ENCODE measurements around the gene IER3.

IER3 gene

DNA sequence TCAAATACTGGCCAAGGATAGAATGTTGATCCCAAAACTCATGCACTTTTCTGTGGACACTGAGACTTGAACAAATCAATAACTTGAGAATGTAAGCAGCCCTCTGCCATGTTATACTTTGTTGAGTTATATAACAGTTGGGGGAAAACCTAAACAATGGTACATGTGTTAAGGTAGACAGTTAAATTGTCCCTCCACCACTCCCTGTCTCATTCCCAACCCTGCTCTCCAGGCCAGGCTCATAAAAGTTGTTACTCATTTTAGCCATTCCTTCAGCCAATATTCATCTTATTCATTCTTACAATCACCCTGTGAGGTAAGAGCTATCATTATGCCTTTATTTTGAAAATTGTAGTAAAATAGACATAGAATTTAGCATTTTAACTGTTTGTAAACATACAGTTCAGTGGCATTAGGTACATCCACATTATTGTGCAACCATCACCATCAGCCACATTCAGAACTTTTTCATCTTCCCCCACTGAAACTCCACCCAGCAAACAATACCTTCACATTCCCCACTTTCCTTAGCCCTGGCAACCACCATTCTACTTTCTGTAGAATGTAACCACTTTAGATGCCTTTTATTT lies 38.2 kb upstream of the IER3 start:
- TF ChIP-seq, protein P1, sequence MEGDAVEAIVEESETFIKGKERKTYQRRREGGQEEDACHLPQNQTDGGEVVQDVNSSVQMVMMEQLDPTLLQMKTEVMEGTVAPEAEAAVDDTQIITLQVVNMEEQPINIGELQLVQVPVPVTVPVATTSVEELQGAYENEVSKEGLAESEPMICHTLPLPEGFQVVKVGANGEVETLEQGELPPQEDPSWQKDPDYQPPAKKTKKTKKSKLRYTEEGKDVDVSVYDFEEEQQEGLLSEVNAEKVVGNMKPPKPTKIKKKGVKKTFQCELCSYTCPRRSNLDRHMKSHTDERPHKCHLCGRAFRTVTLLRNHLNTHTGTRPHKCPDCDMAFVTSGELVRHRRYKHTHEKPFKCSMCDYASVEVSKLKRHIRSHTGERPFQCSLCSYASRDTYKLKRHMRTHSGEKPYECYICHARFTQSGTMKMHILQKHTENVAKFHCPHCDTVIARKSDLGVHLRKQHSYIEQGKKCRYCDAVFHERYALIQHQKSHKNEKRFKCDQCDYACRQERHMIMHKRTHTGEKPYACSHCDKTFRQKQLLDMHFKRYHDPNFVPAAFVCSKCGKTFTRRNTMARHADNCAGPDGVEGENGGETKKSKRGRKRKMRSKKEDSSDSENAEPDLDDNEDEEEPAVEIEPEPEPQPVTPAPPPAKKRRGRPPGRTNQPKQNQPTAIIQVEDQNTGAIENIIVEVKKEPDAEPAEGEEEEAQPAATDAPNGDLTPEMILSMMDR (IDR thresholded peaks at IDR 0.05; ENCODE audit: low read depth, low read length, missing control alignments) = no peak
- no peak overlapping the region for H3K4me3 ChIP-seq (replicated peaks; ENCODE audit: low read depth, low read length)
- DNase-seq (ENCODE audit: extremely low read depth, low read depth) = no peak

DNA sequence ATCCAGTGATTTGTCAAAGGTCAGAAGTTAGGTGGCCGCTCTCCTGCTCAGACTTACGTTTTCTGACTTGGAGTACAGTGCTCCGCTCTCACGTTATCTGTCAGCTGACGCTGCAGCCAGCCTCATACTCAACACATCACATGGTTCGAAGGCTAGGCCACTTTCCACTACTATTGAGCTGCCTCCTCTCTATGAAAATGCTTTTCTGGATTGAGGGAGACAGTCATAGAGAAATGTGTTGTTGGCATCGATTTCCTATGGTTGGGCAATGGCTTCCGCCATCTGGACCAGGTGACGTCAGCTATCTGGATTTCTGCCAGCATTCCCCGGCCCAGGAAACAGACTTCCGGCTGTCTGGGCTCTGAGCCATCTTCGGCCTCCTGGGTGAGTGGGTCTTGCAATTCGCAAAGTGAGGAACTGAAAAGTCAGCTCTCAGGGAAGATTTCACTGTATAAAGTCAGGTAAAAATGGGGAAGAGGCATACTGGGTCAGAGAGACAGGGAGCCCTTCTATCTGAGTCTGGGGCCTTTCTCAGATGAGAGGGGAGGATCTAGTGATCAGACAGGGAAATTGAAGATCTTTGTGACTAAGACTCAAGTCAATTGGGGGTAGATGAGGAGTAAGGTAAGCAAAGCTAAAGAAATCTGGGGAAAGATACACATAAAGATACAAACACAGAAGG lies 37.5 kb upstream of the IER3 start:
- TF ChIP-seq, protein P1 (IDR thresholded peaks at IDR 0.05; ENCODE audit: low read depth, low read length, missing control alignments) = no peak
- peak; percentile 99 for DNase-seq (ENCODE audit: extremely low read depth, low read depth)
- 0 out of 2 replicates have a peak overlapping the region, but pooled peaks have one; percentile 2 for H3K4me3 ChIP-seq (replicated peaks; ENCODE audit: low read depth, low read length)

DNA sequence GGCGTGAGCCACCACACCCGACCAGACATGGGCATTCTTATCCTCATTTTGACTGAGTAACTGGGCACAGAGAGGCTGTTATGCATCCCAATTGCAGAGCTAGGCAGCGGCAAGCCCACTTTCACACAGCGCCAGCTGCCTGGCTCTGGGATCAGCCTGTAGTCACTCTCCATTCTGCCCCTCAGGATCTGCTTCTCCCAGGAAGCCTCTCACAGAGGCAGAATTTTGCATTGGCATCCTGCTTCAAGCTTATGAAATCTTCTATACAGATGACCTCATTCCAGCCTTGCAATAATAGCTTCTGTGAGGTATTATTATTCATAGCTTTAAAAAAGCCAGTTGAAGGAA lies 37.0 kb upstream of the IER3 start:
- H3K4me3 ChIP-seq (replicated peaks; ENCODE audit: low read depth, low read length) = 0 out of 2 replicates have a peak overlapping the region, but pooled peaks have one; percentile 2
- TF ChIP-seq, protein P1 (IDR thresholded peaks at IDR 0.05; ENCODE audit: low read depth, low read length, missing control alignments) = no peak
- no peak for DNase-seq (ENCODE audit: extremely low read depth, low read depth)

DNA sequence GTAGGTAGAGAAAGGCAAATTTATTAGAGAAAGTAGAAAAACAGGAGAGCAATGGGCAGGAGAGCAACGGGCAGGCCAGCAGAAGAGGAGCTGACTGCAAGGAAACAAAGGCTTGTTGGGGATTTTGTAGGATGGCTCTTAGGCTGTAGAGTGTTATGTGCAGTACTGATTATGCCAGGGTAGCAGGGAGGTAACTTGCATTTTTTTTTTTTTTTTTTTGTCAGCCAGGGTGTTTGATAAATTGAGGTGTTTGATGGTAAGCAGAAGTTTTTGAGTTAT lies 36.2 kb upstream of the IER3 start:
- TF ChIP-seq, protein P1 (IDR thresholded peaks at IDR 0.05; ENCODE audit: low read depth, low read length, missing control alignments) = no peak
- no peak for DNase-seq (ENCODE audit: extremely low read depth, low read depth)
- H3K4me3 ChIP-seq (replicated peaks; ENCODE audit: low read depth, low read length) = no peak overlapping the region

DNA sequence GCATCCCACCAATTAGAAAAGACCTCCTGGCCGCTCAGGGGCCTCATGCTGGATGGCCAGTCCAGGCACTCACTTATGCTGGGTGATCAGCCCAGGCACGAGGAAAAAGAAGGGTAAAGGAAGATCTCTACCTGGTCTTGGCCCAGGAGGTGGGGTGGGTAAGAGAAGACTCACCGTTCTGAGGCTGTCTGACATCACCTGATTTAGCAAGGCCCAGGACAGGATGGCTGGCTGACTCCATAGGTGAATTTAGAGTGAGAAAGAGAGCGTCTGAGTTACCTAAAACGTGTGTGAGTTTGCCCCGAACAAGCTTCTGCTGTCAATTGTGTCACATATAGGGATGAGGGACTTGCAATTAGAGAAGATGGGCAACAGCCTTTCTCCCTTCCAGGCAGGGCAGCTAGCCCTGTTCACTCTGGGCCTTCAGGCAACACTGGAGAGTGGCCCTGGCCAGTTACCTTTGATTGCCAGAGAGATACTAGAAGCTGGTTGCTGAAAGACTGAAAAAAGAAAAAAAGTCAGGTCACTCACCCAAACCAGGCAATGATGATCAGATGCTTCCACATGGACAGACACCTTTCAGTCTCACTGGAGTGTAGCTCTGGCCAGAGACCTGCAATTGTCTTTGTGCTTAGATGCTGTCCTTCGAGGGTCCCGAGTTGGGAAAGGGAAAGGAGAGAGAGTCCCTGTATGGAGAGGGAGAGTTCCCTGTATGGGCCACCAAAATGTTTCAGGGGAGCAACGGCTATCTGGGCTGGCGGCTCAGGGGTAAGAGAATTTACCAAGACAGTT lies 35.7 kb upstream of the IER3 start:
- H3K4me3 ChIP-seq (replicated peaks; ENCODE audit: low read depth, low read length) = no peak overlapping the region
- TF ChIP-seq, protein P1 (IDR thresholded peaks at IDR 0.05; ENCODE audit: low read depth, low read length, missing control alignments) = no peak
- no peak for DNase-seq (ENCODE audit: extremely low read depth, low read depth)

DNA sequence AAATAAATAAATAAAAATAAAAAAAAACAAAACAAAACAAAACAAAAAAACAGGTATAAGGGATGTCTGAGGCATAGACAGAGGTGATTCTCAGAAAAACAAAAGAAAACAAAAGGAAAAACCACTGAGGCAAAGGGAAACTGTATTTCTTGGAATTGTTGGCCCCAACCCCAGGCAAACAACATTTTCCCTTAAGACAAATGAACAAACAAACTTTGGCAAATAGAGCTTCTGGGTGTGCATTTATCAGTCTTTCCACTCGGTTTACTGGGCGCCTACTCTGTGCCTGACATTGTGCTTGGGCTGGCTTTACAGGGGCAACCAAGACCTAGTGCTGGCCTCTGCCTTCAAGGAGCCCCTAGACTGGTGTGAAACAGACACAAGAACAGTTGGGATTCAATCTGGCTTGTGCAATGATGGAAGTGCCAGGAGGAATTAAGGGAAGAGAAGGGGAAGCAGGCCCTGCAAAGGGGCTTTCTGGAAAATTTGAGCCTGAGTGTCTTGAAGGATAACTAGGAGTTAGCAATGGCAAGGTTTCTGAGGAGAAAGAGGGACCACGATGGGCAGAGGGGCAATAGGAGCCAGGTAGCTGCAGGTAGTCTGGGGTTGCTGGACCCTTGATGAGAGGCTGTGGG lies 33.8 kb upstream of the IER3 start:
- H3K4me3 ChIP-seq (replicated peaks; ENCODE audit: low read depth, low read length) = no peak overlapping the region
- TF ChIP-seq, protein P1 (IDR thresholded peaks at IDR 0.05; ENCODE audit: low read depth, low read length, missing control alignments) = no peak
- DNase-seq (ENCODE audit: extremely low read depth, low read depth) = no peak
